Measurements from ENCODE around the gene BRCA1.
A peak's percentile ranks its signal among the peaks of the same experiment; 100 is the strongest.
"Not testable (repeated sequence)": the region's sequence is repeated elsewhere in the genome, so short reads cannot be mapped to it uniquely, and the experiment has no call there.

Gene BRCA1

GRCh38 chr17:43133439-43133838, 8.3 kb upstream of the BRCA1 start:
- DNase-seq: not testable (repeated sequence)

GRCh38 chr17:43132117-43132516, 7.0 kb upstream of the BRCA1 start:
- no peak for DNase-seq

DNA sequence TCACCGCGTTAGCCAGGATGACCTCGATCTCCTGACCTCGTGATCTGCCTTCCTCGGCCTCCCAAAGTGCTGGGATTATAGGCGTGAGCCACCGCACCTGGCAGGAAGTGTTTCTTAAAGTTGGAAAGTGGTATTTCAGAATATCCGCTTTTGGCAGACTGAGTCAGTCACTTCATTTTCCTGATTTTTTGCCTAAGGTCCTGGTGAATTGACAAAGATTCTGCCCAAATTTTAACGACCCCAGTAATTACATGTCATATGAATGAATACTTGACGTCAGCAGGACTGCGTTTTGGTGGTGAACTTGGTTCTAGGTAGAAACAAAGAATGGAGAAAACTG, 4.5 kb upstream of the BRCA1 start:
- DNase-seq: no peak

GRCh38 chr17:43127333-43127876, 2.2 kb upstream of the BRCA1 start:
- DNase-seq: not testable (repeated sequence)

- no peak for DNase-seq
Measured at GRCh38 chr17:43126911-43127290, 1.7 kb upstream of the BRCA1 start.

DNA sequence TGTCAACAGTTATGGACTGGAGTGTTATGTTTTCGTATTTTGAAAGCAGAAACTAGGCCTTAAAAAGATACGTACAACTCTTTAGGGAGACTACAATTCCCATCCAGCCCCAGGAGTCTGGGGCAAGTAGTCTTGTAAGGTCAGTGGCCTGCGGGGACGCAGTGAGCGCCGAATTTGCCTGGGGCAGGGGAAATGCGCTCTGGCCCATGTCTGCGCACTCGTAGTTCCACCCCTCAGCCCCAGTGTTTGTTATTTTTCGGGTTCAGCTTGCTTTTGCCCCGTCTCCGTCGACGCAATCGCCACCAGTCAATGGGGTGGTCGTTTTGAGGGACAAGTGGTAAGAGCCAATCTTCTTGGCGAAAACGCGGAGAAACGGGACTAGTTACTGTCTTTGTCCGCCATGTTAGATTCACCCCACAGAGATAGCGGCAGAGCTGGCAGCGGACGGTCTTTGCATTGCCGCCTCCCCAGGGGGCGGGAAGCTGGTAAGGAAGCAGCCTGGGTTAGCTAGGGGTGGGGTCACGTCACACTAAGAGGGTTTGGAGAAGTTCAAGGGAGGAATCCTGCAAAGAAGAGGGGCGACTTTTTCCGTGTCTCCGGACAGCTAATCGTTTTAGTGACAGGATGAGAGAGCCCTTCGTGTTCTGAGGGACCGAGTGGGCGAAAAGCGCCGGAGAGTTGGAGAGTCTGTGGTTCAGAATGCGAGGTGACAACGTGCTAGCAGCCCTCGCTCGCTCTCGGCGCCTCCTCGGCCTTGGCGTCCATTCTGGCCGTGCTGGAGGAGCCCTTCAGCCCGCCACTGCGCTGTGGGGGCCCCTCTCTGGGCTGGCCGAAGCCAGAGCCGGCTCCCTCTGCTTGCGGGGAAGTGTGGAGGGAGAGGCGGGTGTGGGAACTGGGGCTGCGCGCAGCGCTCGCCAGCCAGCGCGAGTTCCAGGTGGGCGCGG, 1.1 kb upstream of the BRCA1 start:
- DNase-seq: peak; percentile 68

GRCh38 chr17:43118679-43119615, 6.2 kb downstream of the BRCA1 start:
- DNase-seq: no peak

DNA sequence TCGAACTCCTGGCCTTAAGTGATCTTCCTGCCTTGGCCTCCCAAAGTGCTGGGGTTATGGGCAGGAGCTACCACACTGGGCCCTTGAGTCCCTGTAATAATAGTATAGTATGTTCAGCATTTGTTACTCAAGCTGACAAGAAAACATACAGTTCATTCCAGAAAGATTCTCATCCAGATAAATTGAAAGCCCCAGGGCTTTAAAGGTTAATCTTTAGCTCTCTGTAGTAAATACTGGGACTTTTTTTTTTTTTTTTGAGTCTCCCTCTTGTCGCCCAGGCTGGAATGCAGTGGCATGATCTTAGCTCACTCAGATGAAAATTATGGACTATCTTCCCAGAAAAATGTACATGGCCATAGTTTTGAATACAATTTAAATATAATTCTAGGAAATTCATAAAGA, 11.0 kb downstream of the BRCA1 start:
- DNase-seq: no peak

DNA sequence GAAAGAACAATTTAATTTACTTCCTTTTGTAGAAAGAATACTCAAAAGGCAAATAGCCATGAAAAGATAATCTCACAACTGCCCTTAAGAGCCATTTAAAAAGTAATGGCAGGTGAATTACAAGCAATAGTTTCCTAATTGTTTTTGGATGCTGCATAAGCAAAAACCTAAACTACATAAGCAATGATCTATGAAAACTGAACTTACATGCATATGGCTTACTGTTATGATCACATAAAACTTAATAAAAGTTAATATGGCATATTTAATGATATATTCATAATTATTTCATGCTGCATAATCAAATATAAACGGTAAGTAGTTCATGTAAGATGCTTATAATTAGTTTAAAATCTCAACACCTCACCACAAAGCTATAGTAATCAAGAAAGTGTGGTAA, 18.6 kb downstream of the BRCA1 start:
- DNase-seq: no peak

GRCh38 chr17:43105146-43105545, 20.0 kb downstream of the BRCA1 start:
- no peak for DNase-seq

DNA sequence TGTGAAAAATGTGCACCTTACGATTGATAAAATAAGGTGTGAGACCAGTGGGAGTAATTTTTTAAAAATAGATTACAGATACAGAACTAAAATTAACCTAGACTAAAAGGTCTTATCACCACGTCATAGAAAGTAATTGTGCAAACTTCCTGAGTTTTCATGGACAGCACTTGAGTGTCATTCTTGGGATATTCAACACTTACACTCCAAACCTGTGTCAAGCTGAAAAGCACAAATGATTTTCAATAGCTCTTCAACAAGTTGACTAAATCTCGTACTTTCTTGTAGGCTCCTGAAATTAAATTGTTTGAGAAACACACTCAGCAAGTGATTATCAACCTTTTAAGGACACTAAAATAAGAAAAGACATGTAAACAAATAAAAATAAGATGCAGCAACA, 20.5 kb downstream of the BRCA1 start:
- no peak for DNase-seq

- not testable (repeated sequence) for DNase-seq
Measured at GRCh38 chr17:43095364-43095763, 29.8 kb downstream of the BRCA1 start.

GRCh38 chr17:43094129-43094835, 30.9 kb downstream of the BRCA1 start:
- DNase-seq: no peak

GRCh38 chr17:43092901-43093300, 32.3 kb downstream of the BRCA1 start:
- DNase-seq: no peak

- DNase-seq: no peak
Measured at GRCh38 chr17:43090022-43090421, 35.1 kb downstream of the BRCA1 start.

DNA sequence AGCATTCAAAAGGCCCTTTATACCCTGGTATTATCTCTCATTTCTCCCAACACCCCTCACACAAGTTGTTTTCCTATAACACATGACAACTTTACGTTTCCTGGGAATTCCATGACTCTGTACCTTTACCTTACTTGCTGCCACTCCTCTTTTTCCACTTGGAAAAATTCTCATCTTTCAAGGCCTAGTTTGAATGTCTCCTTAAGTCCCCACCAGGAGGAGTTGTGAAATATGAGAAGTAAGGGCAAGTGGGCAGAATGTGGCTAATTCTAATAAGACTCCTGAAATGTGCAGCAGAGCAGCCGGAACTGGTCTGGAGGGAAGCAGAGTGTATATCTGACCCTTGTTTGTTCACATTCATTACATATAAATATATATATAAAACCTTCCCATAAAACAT, 39.7 kb downstream of the BRCA1 start:
- no peak for DNase-seq

DNA sequence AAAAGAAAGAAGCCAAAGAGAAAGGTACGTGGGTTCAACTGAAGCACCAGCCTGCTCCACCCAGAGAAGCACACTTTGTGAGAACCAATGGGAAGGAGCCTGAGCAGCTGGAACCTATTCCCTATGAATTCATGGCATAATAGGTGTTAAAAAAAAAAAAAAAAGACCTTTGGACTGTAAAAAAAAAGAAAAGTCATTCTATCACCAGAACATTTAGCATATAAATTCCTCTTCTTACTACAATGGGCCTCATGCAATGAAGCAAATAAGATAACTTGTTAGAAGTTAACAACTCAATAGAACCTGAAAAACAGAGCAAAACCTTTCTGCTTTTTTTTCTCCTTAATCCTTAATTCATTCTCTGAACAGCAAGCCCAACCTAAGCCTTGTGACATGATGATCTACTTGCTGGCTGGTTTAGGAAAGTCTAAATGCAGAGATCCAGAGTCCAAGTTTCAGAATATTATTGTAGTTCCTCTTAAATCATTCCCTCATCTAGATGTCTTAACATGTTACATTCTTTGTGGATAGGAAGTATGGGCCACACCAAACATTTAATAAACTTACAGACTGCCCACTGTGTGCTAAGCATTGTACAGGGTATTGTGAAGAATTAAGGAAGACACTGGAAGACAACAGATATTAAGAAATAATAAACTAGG, 45.4 kb downstream of the BRCA1 start:
- DNase-seq: no peak

DNA sequence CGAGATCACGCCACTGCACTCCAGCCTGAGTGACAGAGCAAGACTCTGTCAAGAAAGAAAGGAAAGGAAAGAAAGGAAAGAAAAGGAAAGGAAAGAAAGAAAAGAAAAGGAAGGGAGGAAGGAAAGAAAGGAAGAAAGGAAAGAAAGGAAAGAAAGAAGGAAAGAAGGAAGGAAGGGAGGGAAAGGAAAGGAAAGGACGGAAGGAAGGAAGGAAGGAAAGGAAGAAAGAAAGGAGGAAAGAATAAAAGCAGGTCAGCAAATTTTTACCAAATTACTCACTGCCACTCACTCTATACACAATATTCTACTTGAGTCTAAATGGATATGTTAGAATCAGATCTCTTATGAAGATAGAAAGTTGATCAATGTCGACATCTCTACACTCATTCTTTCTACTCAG, 50.3 kb downstream of the BRCA1 start:
- no peak for DNase-seq

- DNase-seq: no peak
Measured at GRCh38 chr17:43070872-43071271, 54.3 kb downstream of the BRCA1 start.

DNA sequence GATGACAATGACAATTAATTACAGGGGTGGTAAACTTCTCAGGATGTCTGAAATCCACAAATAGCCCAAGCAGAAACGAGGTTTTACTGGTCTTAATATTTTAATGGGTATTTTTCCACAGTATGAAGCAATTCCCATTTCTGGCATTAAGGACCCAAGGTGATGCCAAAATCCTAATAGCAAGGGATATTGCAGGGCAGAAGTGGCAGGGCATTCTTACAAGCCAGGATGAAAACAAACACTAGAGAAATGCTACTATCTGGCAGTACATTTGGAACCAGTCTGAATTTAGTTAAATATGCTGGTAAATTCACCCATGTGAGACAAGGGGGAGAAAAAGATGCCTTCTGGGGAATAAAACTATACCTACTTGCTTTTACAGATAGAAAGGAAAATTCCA, 54.9 kb downstream of the BRCA1 start:
- no peak for DNase-seq

- DNase-seq: no peak
Measured at GRCh38 chr17:43069368-43069898, 55.7 kb downstream of the BRCA1 start.
